K562 (cell line): ENCODE measurements around the gene GIGYF1.

Experiments
- GABPA ChIP-seq: fragments of 200-800 bp; sonication (Bioruptor generic); conservative IDR thresholded peaks from 2 replicates; pipeline ENCODE4 v1.6.1; 2016; ENCODE audit warnings: low read depth, missing genetic modification characterization, missing compliant biosample characterization
- PHF8 ChIP-seq: fragments of 200-600 bp; sonication (generic); IDR thresholded peaks from 2 replicates; pipeline ENCODE4 v1.6.1; 2012; ENCODE audit warnings: mixed run types, mild to moderate bottlenecking, inconsistent platforms, low read length, moderate library complexity, borderline replicate concordance
- SAP30 ChIP-seq: fragments of 200-600 bp; sonication (generic); IDR thresholded peaks from 2 replicates; pipeline ENCODE4 v1.6.1; 2012; ENCODE audit warnings: borderline replicate concordance, low read depth, mild to moderate bottlenecking, moderate library complexity, low read length, control low read depth, inconsistent platforms; ENCODE audit not compliant: insufficient read depth, poor library complexity, severe bottlenecking
- ZNF274 ChIP-seq: IDR thresholded peaks from 2 replicates; pipeline ENCODE4 v1.6.1; 2011; ENCODE audit warnings: low read depth, mild to moderate bottlenecking, low read length, moderate library complexity, borderline replicate concordance

DNA sequence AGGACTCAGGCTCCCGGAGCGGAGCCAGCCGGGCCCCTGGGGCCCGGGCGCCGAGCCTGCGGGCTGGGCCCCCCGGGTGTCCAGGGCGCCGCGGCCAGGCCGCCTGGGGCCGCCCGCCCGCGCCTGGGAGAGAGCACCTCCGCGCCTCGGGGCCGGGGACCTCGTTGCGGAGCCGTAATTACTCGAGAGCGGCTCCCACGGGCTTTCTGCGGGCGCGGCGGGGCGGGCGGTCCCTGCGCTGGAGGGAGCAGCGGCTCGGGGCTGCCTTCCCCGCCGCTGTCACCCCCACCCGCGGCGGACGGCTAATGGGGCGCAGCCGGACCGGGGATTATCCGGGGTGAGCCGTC is 19.0 kb downstream of the GIGYF1 start:
- TF ChIP-seq PHF8 (no peak), SAP30 (no peak), ZNF274 (no peak), GABPA (no peak)
